HFF-Myc (cell line): ENCODE measurements around the gene LASP1NB.

Experiments used
- DNase-seq: peaks from one replicate; pipeline ENCODE4 v3.0.0-alpha.2; 2011; ENCODE audit warnings: low read depth; ENCODE audit errors: extremely low read depth
- H3K4me3 ChIP-seq: replicated peaks from 2 replicates; pipeline ENCODE4 v1.5.1; 2011; ENCODE audit warnings: low read depth, mild to moderate bottlenecking, control low read depth, low read length
- TF ChIP-seq, protein P1 (sequence below): IDR thresholded peaks from 2 replicates; pipeline ENCODE4 v1.5.1; 2012; ENCODE audit warnings: mild to moderate bottlenecking, low read depth, low read length, control low read depth; ENCODE audit errors: missing control alignments

Gene LASP1NB

DNA sequence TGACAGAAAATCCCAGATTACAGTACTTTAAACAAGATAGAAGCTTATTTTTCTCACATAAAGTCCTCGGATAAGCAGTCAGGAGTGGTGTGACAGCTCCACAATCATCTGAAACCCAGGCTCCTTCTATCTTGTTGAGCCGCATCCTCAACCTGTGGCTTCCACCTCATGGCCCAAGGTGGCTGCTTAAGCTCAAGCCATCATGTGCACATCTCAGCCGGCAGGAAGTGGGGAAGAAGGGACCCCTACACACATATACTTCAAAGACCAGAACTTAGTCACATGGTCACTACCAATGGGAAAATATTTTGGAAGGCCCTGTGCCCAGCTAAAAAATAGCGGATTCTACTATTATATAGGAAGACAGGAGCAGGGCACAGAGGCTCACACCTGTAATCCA is 52.8 kb downstream of the LASP1NB start:
- TF ChIP-seq, protein P1, sequence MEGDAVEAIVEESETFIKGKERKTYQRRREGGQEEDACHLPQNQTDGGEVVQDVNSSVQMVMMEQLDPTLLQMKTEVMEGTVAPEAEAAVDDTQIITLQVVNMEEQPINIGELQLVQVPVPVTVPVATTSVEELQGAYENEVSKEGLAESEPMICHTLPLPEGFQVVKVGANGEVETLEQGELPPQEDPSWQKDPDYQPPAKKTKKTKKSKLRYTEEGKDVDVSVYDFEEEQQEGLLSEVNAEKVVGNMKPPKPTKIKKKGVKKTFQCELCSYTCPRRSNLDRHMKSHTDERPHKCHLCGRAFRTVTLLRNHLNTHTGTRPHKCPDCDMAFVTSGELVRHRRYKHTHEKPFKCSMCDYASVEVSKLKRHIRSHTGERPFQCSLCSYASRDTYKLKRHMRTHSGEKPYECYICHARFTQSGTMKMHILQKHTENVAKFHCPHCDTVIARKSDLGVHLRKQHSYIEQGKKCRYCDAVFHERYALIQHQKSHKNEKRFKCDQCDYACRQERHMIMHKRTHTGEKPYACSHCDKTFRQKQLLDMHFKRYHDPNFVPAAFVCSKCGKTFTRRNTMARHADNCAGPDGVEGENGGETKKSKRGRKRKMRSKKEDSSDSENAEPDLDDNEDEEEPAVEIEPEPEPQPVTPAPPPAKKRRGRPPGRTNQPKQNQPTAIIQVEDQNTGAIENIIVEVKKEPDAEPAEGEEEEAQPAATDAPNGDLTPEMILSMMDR, result no peak
- H3K4me3 ChIP-seq, result no peak overlapping the region
- no peak for DNase-seq
